Esophagus muscularis mucosa (tissue), 4 donors: ENCODE results near the gene MYO15B. TPM values are rescaled to one million over a fixed set of nuclear protein-coding genes. Genes with fewer than 3 reads are reported as not detected.

ENCODE experiments used
- DNase-seq: peaks from one replicate; pipeline ENCODE4 v3.0.0-alpha.2; 2017; ENCODE audit errors: extremely low spot score
- H3K27ac ChIP-seq, 4 donors: fragments of 200-600 bp; sonication (generic); replicated peaks in 1 of 4; 1 replicate in 3 of 4; 2 replicates in 1 of 4; pipeline ENCODE4 v1.5.1; 2016 to 2019; ENCODE audit warnings: mild to moderate bottlenecking in 1 of 4
- H3K27me3 ChIP-seq, 4 donors: fragments of 200-600 bp; sonication (generic); one replicate each; pipeline versions ENCODE4 v1.5.1 to v1.6.0; 2016 to 2019
- H3K36me3 ChIP-seq, 4 donors: fragments of 200-600 bp; sonication (generic); one replicate each; pipeline ENCODE4 v1.5.1; 2016 to 2019
- H3K4me1 ChIP-seq, 4 donors: fragments of 200-600 bp; sonication (generic); one replicate each; pipeline ENCODE4 v1.5.1; 2016 to 2019
- H3K4me3 ChIP-seq, 4 donors: fragments of 200-600 bp; sonication (generic); 1 replicate in 2 of 4; 2 replicates in 2 of 4; pipeline ENCODE4 v1.5.1; 2016 to 2019; ENCODE audit warnings: mild to moderate bottlenecking in 4 of 4, moderate library complexity in 1 of 4
- H3K9me3 ChIP-seq, 4 donors: fragments of 200-600 bp; sonication (generic); 1 replicate in 3 of 4; 2 replicates in 1 of 4; pipeline ENCODE4 v1.5.1; 2016 to 2019
- CTCF ChIP-seq, 3 experiments: fragments of 200-600 bp in 2 of 3; fragments of 450-650 bp in 1 of 3; sonication (generic) in 2 of 3; IDR thresholded peaks; one replicate each; pipeline ENCODE4 v1.5.1; 2017 to 2019; ENCODE audit warnings: antibody characterized with exemption in 3 of 3, mild to moderate bottlenecking in 2 of 3, moderate library complexity in 1 of 3
- EP300 ChIP-seq: sonication (generic); formaldehyde crosslinking; IDR thresholded peaks from one replicate; pipeline ENCODE4 v1.6.1; 2017; ENCODE audit warnings: antibody characterized with exemption
- POLR2A ChIP-seq: fragments of 450-650 bp; IDR thresholded peaks from one replicate; pipeline ENCODE4 v1.6.1; 2017; ENCODE audit warnings: antibody characterized with exemption, moderate library complexity, mild to moderate bottlenecking, low read depth
- POLR2AphosphoS5 ChIP-seq, 2 donors: sonication (generic); formaldehyde crosslinking; IDR thresholded peaks; one replicate each; pipeline ENCODE4 v1.6.1; 2017; ENCODE audit warnings: antibody characterized with exemption in 2 of 2
- WGBS: methylation state at CpG from one replicate; pipeline ENCODE4 v1.1.5; 2018; 5-methylcytosine and 5-hydroxymethylcytosine counted together
- intact Hi-C: fragments of 100-400 bp; cut with DNase I; formaldehyde crosslinking; loops from one replicate; pipeline ENCODE4 v1.15.1; 2023
- total RNA-seq, 4 donors: library from RNA; depleted of rRNA; stranded (reverse); fragments of >200 nt; gene quantifications; one replicate each; pipeline versions ENCODE4 v1.1.0 to v1.2.1, GENCODE V29; 2016

The MYO15B gene
- total RNA-seq, 4 donors from 2014 or later = 34.5 to 61.9 (median 43.4) TPM

- H3K27ac ChIP-seq = no peak overlapping the region
- WGBS = 82% methylated on average over 8 of the region's 8 CpGs
Observed at GRCh38 chr17:75553295-75554110, 34.1 kb upstream of the MYO15B start.

GRCh38 chr17:75555679-75556153 lies 31.9 kb upstream of the MYO15B start:
- 92% methylated on average over 20 of the region's 21 CpGs for WGBS
- H3K9me3 ChIP-seq = no peaks in the 10 kb centered on the region
- no peak overlapping the region for H3K27ac ChIP-seq
- no peaks in the 10 kb centered on the region for H3K36me3 ChIP-seq
- DNase-seq = no peak
- no peaks in the 10 kb centered on the region for H3K27me3 ChIP-seq
- intact Hi-C loops = no loop called here
- no peak for TF ChIP-seq POLR2A
- no peak for TF ChIP-seq POLR2AphosphoS5 (IDR thresholded peaks at IDR 0.05)
- no peak for TF ChIP-seq CTCF (IDR thresholded peaks at IDR 0.05)
- no peak for TF ChIP-seq EP300
- peaks cover 0 to 14% (median 11%) of the 10 kb centered on the region in 4 donors for H3K4me1 ChIP-seq
- no peak overlapping the region for H3K4me3 ChIP-seq

More at GRCh38 chr17:75553295-75554110, 34.1 kb upstream of the MYO15B start:
- no peak for DNase-seq
- intact Hi-C loops = no loop called here
- no peak for TF ChIP-seq POLR2A
- no peak for TF ChIP-seq CTCF (IDR thresholded peaks at IDR 0.05)
- TF ChIP-seq POLR2AphosphoS5 (IDR thresholded peaks at IDR 0.05) = no peak
- TF ChIP-seq EP300 = no peak
- Histone ChIP-seq H3K9me3 (no peaks in the 10 kb centered on the region), H3K4me1 (peaks cover 0 to 14% (median 11%) of the 10 kb centered on the region in 4 donors), H3K27me3 (no peaks in the 10 kb centered on the region), H3K4me3 (no peak overlapping the region), H3K36me3 (no peaks in the 10 kb centered on the region)

- DNase-seq = no peak
- intact Hi-C loops = no loop called here
- WGBS = 53% methylated on average over 4 of the region's 15 CpGs
- H3K4me1 ChIP-seq = peaks cover 0 to 14% (median 11%) of the 10 kb centered on the region in 4 donors
- H3K9me3 ChIP-seq = no peaks in the 10 kb centered on the region
- TF ChIP-seq POLR2AphosphoS5 (IDR thresholded peaks at IDR 0.05) = no peak
- no peak for TF ChIP-seq EP300
- no peak for TF ChIP-seq CTCF (IDR thresholded peaks at IDR 0.05)
- no peak for TF ChIP-seq POLR2A
- no peaks in the 10 kb centered on the region for H3K27me3 ChIP-seq
- peaks cover 0 to 2% (median 0%) of the 10 kb centered on the region in 4 donors for H3K36me3 ChIP-seq
- no peak overlapping the region for H3K4me3 ChIP-seq
- H3K27ac ChIP-seq = no peak overlapping the region
Observed at GRCh38 chr17:75557075-75557851, 30.3 kb upstream of the MYO15B start.

GRCh38 chr17:75557852-75558665 lies 29.5 kb upstream of the MYO15B start:
- H3K4me1 ChIP-seq = peaks cover 0 to 8% (median 6%) of the 10 kb centered on the region in 4 donors
- WGBS = 93% methylated on average over 8 of the region's 18 CpGs
- no peak overlapping the region for H3K4me3 ChIP-seq
- H3K27ac ChIP-seq = no peak overlapping the region
- H3K9me3 ChIP-seq = no peaks in the 10 kb centered on the region
- H3K27me3 ChIP-seq = no peaks in the 10 kb centered on the region
- no peak for DNase-seq
- peaks cover 0 to 4% (median 2%) of the 10 kb centered on the region in 4 donors for H3K36me3 ChIP-seq
- TF ChIP-seq CTCF (IDR thresholded peaks at IDR 0.05) (no peak), EP300 (no peak), POLR2AphosphoS5 (IDR thresholded peaks at IDR 0.05) (no peak), POLR2A (no peak)
- intact Hi-C loops = no loop called here
